HCT116 (cell line): ENCODE measurements around the gene TUBGCP5.

Experiments used
- CEBPB ChIP-seq: IDR thresholded peaks from 2 replicates; pipeline ENCODE4 v1.6.1; 2012; ENCODE audit warnings: low read depth
- CTCF ChIP-seq, 3 experiments: fragments of 200-600 bp in 1 of 3; sonication (generic) in 1 of 3; IDR thresholded peaks in 2 of 3; conservative IDR thresholded peaks in 1 of 3; 2 replicates each; pipeline ENCODE4 v1.5.1; 2012 to 2017; ENCODE audit warnings: low read depth in 2 of 3, low read length in 2 of 3, antibody characterized with exemption in 1 of 3, borderline replicate concordance in 1 of 3, control low read depth in 1 of 3, mild to moderate bottlenecking in 1 of 3, mixed read lengths in 1 of 3, mixed run types in 1 of 3, moderate library complexity in 1 of 3; ENCODE audit not compliant: insufficient read depth in 1 of 3
- EZH2 ChIP-seq: fragments of 200-600 bp; sonication (generic); IDR thresholded peaks from 2 replicates; pipeline ENCODE4 v1.6.1; 2017; ENCODE audit warnings: antibody characterized with exemption, mixed run types
- EZH2phosphoT487 ChIP-seq: fragments of 200-600 bp; IDR thresholded peaks from 2 replicates; pipeline ENCODE4 v1.6.1; 2018; ENCODE audit warnings: antibody characterized with exemption, borderline replicate concordance
- JUND ChIP-seq: IDR thresholded peaks from 2 replicates; pipeline ENCODE4 v1.6.1; 2012
- POLR2A ChIP-seq: IDR thresholded peaks from 2 replicates; pipeline ENCODE4 v1.7.0; 2011; ENCODE audit warnings: borderline replicate concordance; ENCODE audit not compliant: insufficient read depth, insufficient read length; ENCODE audit errors: extremely low read depth
- POLR2AphosphoS5 ChIP-seq: IDR thresholded peaks from 2 replicates; pipeline ENCODE4 v1.6.1; 2011; ENCODE audit warnings: mild to moderate bottlenecking, low read depth, low read length, moderate library complexity
- REST ChIP-seq: IDR thresholded peaks from 2 replicates; pipeline ENCODE4 v1.6.1; 2012; ENCODE audit warnings: low read depth
- SIN3A ChIP-seq: IDR thresholded peaks from 2 replicates; pipeline ENCODE4 v1.6.1; 2012; ENCODE audit warnings: low read depth
- TCF7L2 ChIP-seq: IDR thresholded peaks from 2 replicates; pipeline ENCODE4 v1.7.0; 2011; ENCODE audit warnings: borderline replicate concordance, inconsistent platforms; ENCODE audit not compliant: insufficient read depth, insufficient read length; ENCODE audit errors: extremely low read depth
- YY1 ChIP-seq: IDR thresholded peaks from 2 replicates; pipeline ENCODE4 v1.6.1; 2011; ENCODE audit warnings: low read length, low read depth, moderate library complexity, mild to moderate bottlenecking; ENCODE audit not compliant: insufficient replicate concordance; ENCODE audit errors: extremely low read depth
- ZBTB33 ChIP-seq: IDR thresholded peaks from 2 replicates; pipeline ENCODE4 v1.6.1; 2011; ENCODE audit warnings: mild to moderate bottlenecking, low read length, moderate library complexity; ENCODE audit not compliant: insufficient replicate concordance; ENCODE audit errors: extremely low read depth
- ZFX ChIP-seq: fragments of 450-650 bp; IDR thresholded peaks from 2 replicates; pipeline ENCODE4 v1.6.1; 2017

DNA sequence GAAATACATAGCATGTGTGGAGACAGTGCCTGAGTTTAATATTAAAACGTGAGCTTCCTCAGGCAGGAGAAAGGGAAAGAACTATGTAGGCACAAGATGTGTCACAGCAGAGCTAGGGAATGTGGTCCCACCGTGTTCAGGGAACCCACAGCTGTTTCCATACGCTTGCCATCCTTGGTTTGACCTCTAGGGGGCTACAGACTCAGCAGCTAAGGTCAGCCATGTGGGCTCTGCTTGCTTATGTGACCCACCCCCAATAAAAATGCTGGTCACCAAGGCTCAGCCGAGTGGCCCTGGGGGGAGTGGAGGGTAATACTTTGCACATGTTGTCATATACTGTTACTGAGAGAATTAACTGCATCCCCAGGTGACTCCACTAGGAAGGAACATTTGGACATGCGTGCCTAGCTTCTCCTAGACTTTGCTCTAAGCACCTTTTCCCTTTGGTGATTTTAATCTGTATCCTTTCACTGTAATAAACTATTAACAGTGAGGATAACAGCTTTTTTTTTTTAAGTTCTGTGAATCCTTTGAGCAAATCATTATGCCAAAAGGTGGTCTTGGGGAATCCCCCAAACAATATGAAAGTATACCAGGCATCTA, 3.3 kb downstream of the TUBGCP5 start:
- TF ChIP-seq REST (no peak), CTCF (IDR thresholded peaks at IDR 0.05 in 2 of 3, conservative IDR thresholded peaks at IDR 0.05 in 1 of 3; ENCODE audit: borderline replicate concordance in 1 of 3, insufficient read depth in 1 of 3, low read depth in 2 of 3, low read length in 2 of 3) (peak; percentile 15 to 90 (median 85); a peak in 4 of 6 replicates), EZH2phosphoT487 (no peak), POLR2A (no peak), YY1 (no peak), EZH2 (no peak), JUND (no peak), POLR2AphosphoS5 (no peak), ZBTB33 (no peak), CEBPB (no peak), ZFX (no peak), TCF7L2 (no peak), SIN3A (no peak)
